Measurements from ENCODE around the gene DIS3L2.

DIS3L2 gene

DNA sequence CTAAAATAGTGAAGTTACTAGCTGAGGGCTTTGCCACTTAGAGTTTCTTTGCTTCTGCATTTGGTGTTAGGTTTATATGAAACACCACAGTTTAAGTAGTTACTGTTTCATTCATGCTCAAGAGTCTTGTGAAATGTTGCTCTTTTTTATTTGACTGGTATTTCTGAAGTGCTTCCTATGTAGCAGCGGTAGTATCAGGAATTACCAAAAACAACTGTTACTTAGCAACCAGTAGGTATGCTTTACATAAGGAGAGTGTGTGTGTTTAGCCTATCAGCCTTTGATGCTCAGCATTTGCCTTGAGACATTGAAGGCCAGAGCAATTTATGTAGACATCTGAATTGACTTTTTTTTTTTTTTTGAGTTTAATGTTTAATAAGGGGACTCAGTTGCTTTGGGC, 3.6 kb downstream of the DIS3L2 start:
- 0 out of 2 replicates have a peak, but pooled peaks cover 5% of the 10 kb centered on the region for H3K36me3 ChIP-seq (ENCODE audit: insufficient read depth, low read length)
- no peak overlapping the region for H3K27ac ChIP-seq (ENCODE audit: low read depth, low read length, poor library complexity, severe bottlenecking)
- H4K20me1 ChIP-seq (ENCODE audit: insufficient read depth, low read length), result no peaks in the 10 kb centered on the region
- H3K9ac ChIP-seq (ENCODE audit: low read length), result no peak overlapping the region
- no peak overlapping the region for H2AFZ ChIP-seq (ENCODE audit: low read length)
- H3F3A ChIP-seq (ENCODE audit: insufficient read depth, low read length), result no peaks in the 10 kb centered on the region
- no peak overlapping the region for H3K4me3 ChIP-seq (ENCODE audit: low read depth, low read length, poor library complexity, severe bottlenecking)
- H3K79me2 ChIP-seq (ENCODE audit: insufficient read depth, low read length), result peaks cover 7% of the 10 kb centered on the region; the same call in 1 of the 2 replicates
- no peak overlapping the region for H3K4me2 ChIP-seq (ENCODE audit: low read length)
- TF ChIP-seq, protein P1, sequence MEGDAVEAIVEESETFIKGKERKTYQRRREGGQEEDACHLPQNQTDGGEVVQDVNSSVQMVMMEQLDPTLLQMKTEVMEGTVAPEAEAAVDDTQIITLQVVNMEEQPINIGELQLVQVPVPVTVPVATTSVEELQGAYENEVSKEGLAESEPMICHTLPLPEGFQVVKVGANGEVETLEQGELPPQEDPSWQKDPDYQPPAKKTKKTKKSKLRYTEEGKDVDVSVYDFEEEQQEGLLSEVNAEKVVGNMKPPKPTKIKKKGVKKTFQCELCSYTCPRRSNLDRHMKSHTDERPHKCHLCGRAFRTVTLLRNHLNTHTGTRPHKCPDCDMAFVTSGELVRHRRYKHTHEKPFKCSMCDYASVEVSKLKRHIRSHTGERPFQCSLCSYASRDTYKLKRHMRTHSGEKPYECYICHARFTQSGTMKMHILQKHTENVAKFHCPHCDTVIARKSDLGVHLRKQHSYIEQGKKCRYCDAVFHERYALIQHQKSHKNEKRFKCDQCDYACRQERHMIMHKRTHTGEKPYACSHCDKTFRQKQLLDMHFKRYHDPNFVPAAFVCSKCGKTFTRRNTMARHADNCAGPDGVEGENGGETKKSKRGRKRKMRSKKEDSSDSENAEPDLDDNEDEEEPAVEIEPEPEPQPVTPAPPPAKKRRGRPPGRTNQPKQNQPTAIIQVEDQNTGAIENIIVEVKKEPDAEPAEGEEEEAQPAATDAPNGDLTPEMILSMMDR (IDR thresholded peaks at IDR 0.05; ENCODE audit: low read length), result no peak
- TF ChIP-seq EZH2 (IDR thresholded peaks at IDR 0.05; ENCODE audit: borderline replicate concordance, low read length), result no peak
- peaks cover 24% of the 10 kb centered on the region for H3K4me1 ChIP-seq (ENCODE audit: insufficient read depth, low read length, severe bottlenecking)
- H3K27me3 ChIP-seq (ENCODE audit: insufficient read depth, low read length), result no peaks in the 10 kb centered on the region
- H3K9me3 ChIP-seq (ENCODE audit: low read length), result peaks cover 9% of the 10 kb centered on the region; the same call in 1 of the 2 replicates
- H3K9me2 ChIP-seq (ENCODE audit: low read depth, low read length), result no peaks in the 10 kb centered on the region

DNA sequence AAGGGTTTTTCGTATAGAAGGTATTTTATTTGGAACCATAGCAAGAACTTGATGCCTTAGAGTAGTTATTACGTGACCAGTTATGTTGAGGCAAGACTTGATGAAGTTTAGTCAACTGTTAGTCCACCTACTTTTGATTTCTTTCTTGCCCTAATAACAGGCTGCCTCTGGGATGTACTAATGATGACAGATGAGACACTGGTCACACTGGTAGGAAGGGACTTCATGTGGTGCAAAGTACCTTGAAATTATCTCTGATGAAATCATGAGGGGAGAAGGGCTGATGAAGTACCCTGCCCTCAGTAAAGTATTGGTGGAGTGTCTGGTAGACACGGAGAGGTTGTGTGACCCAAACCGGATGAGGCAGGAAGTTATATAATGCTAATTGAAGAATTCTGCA, 5.4 kb downstream of the DIS3L2 start:
- H3K4me3 ChIP-seq (ENCODE audit: low read depth, low read length, poor library complexity, severe bottlenecking), result no peak overlapping the region
- H2AFZ ChIP-seq (ENCODE audit: low read length), result no peak overlapping the region
- H3K79me2 ChIP-seq (ENCODE audit: insufficient read depth, low read length), result peaks cover 7% of the 10 kb centered on the region; the same call in 1 of the 2 replicates
- H3K9me2 ChIP-seq (ENCODE audit: low read depth, low read length), result no peaks in the 10 kb centered on the region
- H3K9ac ChIP-seq (ENCODE audit: low read length), result no peak overlapping the region
- H3K27me3 ChIP-seq (ENCODE audit: insufficient read depth, low read length), result no peaks in the 10 kb centered on the region
- no peak overlapping the region for H3K27ac ChIP-seq (ENCODE audit: low read depth, low read length, poor library complexity, severe bottlenecking)
- H4K20me1 ChIP-seq (ENCODE audit: insufficient read depth, low read length), result no peaks in the 10 kb centered on the region
- TF ChIP-seq EZH2 (IDR thresholded peaks at IDR 0.05; ENCODE audit: borderline replicate concordance, low read length), result no peak
- TF ChIP-seq, protein P1 (IDR thresholded peaks at IDR 0.05; ENCODE audit: low read length), result no peak
- H3K4me1 ChIP-seq (ENCODE audit: insufficient read depth, low read length, severe bottlenecking), result peaks cover 17% of the 10 kb centered on the region
- H3K4me2 ChIP-seq (ENCODE audit: low read length), result no peak overlapping the region
- H3K36me3 ChIP-seq (ENCODE audit: insufficient read depth, low read length), result 0 out of 2 replicates have a peak, but pooled peaks cover 5% of the 10 kb centered on the region
- peaks cover 10% of the 10 kb centered on the region; the same call in 1 of the 2 replicates for H3K9me3 ChIP-seq (ENCODE audit: low read length)
- no peaks in the 10 kb centered on the region for H3F3A ChIP-seq (ENCODE audit: insufficient read depth, low read length)

DNA sequence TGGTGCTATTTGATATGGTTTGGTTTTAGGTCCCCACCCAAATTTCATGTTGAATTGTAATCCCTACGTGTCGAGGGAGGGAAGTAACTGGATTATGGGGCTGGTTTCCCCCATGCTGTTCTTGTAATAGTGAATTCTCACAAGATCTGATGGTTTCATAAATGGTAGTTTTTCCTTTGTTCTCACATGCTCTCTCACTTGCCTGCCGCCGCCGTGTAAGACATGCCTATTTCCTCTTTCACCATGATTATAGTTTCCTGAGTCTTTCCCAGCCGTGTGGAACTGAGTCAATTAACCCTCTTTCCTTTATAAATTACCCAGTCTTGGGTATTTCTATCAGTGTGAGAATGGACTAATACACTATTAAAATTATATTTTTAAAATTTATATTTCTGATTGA, 7.3 kb downstream of the DIS3L2 start:
- H3K4me3 ChIP-seq (ENCODE audit: low read depth, low read length, poor library complexity, severe bottlenecking), result no peak overlapping the region
- no peak for TF ChIP-seq EZH2 (IDR thresholded peaks at IDR 0.05; ENCODE audit: borderline replicate concordance, low read length)
- TF ChIP-seq, protein P1 (IDR thresholded peaks at IDR 0.05; ENCODE audit: low read length), result no peak
- no peaks in the 10 kb centered on the region for H3F3A ChIP-seq (ENCODE audit: insufficient read depth, low read length)
- H3K9me3 ChIP-seq (ENCODE audit: low read length), result peaks cover 10% of the 10 kb centered on the region; the same call in 1 of the 2 replicates
- 0 out of 2 replicates have a peak, but pooled peaks cover 5% of the 10 kb centered on the region for H3K36me3 ChIP-seq (ENCODE audit: insufficient read depth, low read length)
- no peak overlapping the region for H2AFZ ChIP-seq (ENCODE audit: low read length)
- H3K9ac ChIP-seq (ENCODE audit: low read length), result no peak overlapping the region
- H3K4me2 ChIP-seq (ENCODE audit: low read length), result no peak overlapping the region
- peaks cover 12% of the 10 kb centered on the region for H3K4me1 ChIP-seq (ENCODE audit: insufficient read depth, low read length, severe bottlenecking)
- H4K20me1 ChIP-seq (ENCODE audit: insufficient read depth, low read length), result no peaks in the 10 kb centered on the region
- H3K27ac ChIP-seq (ENCODE audit: low read depth, low read length, poor library complexity, severe bottlenecking), result no peak overlapping the region
- H3K79me2 ChIP-seq (ENCODE audit: insufficient read depth, low read length), result peaks cover 7% of the 10 kb centered on the region; the same call in 1 of the 2 replicates
- H3K27me3 ChIP-seq (ENCODE audit: insufficient read depth, low read length), result no peaks in the 10 kb centered on the region
- no peaks in the 10 kb centered on the region for H3K9me2 ChIP-seq (ENCODE audit: low read depth, low read length)

Data from OCI-LY1 (cell line).